Mesodermal cell (in vitro differentiated cells): Measurements from ENCODE around the gene ARHGEF4.
"Not testable (repeated sequence)": the region's sequence is repeated elsewhere in the genome, so short reads cannot be mapped to it uniquely, and the experiment has no call there.

ENCODE experiments used
- H3K27ac ChIP-seq: 2 replicates; pipeline ENCODE4 v1.7.0; 2013; ENCODE audit warnings: mild to moderate bottlenecking, low read depth, low read length, moderate library complexity; ENCODE audit not compliant: severe bottlenecking
- H3K36me3 ChIP-seq: 2 replicates; pipeline ENCODE4 v1.7.1; 2013; ENCODE audit warnings: mild to moderate bottlenecking, low read length, moderate library complexity; ENCODE audit not compliant: control insufficient read depth, insufficient read depth
- H3K4me1 ChIP-seq: one replicate; pipeline ENCODE4 v1.7.1; 2013; ENCODE audit warnings: mild to moderate bottlenecking, low read length; ENCODE audit not compliant: insufficient read depth, control insufficient read depth, poor library complexity, severe bottlenecking
- H3K4me3 ChIP-seq: 2 replicates; pipeline ENCODE4 v1.7.0; 2013; ENCODE audit warnings: low read length, control low read depth, mild to moderate bottlenecking; ENCODE audit not compliant: insufficient read depth, poor library complexity, severe bottlenecking; ENCODE audit errors: extremely low read depth
- H3K9me3 ChIP-seq: 2 replicates; pipeline ENCODE4 v1.7.1; 2013; ENCODE audit warnings: mild to moderate bottlenecking, low read length, moderate library complexity; ENCODE audit not compliant: control insufficient read depth
- WGBS, 2 experiments: methylation state at CpG; one replicate each; pipeline ENCODE4 v1.1.5; 2013; ENCODE audit warnings: missing lambda C conversion rate in 2 of 2; ENCODE audit not compliant: insufficient coverage in 2 of 2; 5-methylcytosine and 5-hydroxymethylcytosine counted together

The ARHGEF4 gene

GRCh38 chr2:130985831-130986649, 149.3 kb downstream of the ARHGEF4 start:
- Histone ChIP-seq H3K27ac (no peak overlapping the region), H3K4me1 (no peaks in the 10 kb centered on the region), H3K9me3 (no peaks in the 10 kb centered on the region), H3K36me3 (no peaks in the 10 kb centered on the region), H3K4me3 (no peak overlapping the region)
- 91 to 93% methylated on average over 15 of the region's 15 CpGs for WGBS, 2 experiments

- Histone ChIP-seq H3K4me1 (no peaks in the 10 kb centered on the region), H3K9me3 (no peaks in the 10 kb centered on the region), H3K36me3 (no peaks in the 10 kb centered on the region), H3K27ac (no peak overlapping the region), H3K4me3 (no peak overlapping the region)
- WGBS, 2 experiments: 90 to 93% methylated on average over 10 to 11 of the region's 11 CpGs
Observed at GRCh38 chr2:130986890-130987493, 150.3 kb downstream of the ARHGEF4 start.

DNA sequence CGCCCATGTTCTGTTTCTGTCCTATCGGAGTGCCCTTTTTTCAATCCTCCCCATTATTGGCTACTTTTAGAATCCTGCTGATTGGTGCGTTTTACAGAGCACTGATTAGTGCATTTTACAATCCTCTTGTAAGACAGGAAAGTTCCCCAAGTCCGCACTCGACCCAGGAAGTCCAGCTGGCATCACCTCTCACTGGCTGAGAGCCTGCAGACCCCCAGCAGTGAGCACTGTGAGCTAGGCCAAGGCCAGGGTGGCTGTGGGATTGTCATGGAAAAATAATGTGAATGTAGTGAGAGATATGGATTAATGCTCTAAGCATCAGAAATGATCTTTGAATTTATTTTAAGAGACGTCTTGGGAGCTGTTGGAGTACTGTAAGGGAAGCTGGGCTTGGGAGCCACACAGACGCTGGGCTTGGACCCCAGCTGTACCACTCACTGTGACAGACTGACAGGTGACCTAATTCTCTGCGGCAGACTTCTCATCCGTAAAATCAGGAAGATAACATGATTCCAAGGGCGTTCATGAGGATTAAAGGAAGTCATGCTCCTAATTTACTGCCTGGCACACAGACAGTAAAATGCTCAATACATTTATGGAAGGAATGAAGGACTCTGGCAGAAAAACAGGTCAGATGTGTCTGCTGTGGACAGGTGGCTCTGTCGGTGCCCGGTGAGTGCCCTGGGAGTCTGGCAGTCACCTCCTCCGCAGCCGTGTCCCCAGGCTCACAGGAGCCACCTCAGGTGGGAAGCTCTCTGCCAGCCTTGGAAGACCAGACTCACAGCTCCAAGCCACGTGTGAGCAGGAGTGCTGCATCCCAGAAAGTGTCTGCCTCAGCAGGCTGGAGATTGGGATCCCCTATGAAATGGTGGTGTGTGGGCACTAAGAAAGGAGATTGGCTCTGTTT, 151.1 kb downstream of the ARHGEF4 start:
- no peak overlapping the region for H3K4me3 ChIP-seq
- no peaks in the 10 kb centered on the region for H3K4me1 ChIP-seq
- H3K9me3 ChIP-seq: no peaks in the 10 kb centered on the region
- H3K36me3 ChIP-seq: no peaks in the 10 kb centered on the region
- no peak overlapping the region for H3K27ac ChIP-seq
- 87 to 97% methylated on average over 12 to 13 of the region's 15 CpGs for WGBS, 2 experiments

GRCh38 chr2:130991446-130991845, 154.7 kb downstream of the ARHGEF4 start:
- not testable (repeated sequence) for H3K9me3 ChIP-seq, H3K36me3 ChIP-seq, H3K27ac ChIP-seq, H3K4me3 ChIP-seq, H3K4me1 ChIP-seq
- WGBS, 2 experiments: 96 to 97% methylated on average over 16 to 22 of the region's 32 CpGs

DNA sequence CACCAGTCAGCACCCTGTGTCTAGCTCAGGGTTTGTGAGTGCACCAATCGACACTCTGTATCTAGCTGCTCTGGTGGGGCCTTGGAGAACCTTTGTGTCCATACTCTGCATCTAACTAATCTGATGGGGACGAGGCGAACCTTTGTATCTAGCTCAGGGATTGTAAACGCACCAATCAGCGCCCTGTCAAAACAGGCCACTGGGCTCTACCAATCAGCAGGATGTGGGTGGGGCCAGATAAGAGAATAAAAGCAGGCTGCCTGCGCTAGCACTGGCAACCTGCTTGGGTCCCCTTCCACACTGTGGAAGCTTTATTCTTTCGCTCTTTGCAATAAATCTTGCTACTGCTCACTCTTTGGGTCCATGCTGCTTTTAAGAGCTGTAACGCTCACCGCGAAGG, 155.3 kb downstream of the ARHGEF4 start:
- H3K36me3 ChIP-seq, H3K4me1 ChIP-seq, H3K27ac ChIP-seq, H3K9me3 ChIP-seq, H3K4me3 ChIP-seq: not testable (repeated sequence)
- WGBS, 2 experiments: 98 to 100% methylated on average over 5 of the region's 10 CpGs

DNA sequence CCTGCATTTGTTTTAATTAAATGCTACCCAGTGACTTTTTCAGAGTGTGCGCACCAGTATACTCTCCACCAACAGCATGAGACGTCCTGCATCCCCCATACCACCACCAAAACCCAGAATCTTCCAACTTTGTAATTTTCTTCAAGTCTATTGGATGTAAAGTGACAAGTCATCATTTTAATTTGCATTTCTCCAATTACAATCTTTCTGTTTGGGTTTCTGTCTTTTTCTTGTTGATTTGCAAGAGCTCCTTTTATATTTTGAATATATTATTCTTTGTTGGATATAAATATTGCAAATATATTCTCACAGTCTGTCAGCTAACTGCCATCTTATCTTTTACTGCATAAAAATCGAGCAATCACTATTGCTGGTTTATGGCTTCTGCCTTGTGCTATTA, 160.0 kb downstream of the ARHGEF4 start:
- no peaks in the 10 kb centered on the region for H3K4me1 ChIP-seq
- WGBS, 2 experiments: 100% methylated on average over 1 of the region's 3 CpGs; no CpG with 5 or more reads in 1 of the 2 experiments

GRCh38 chr2:130997198-130997597, 160.5 kb downstream of the ARHGEF4 start:
- 81 to 85% methylated on average over 3 to 4 of the region's 5 CpGs for WGBS, 2 experiments
- Histone ChIP-seq H3K4me1 (no peaks in the 10 kb centered on the region), H3K36me3 (no peaks in the 10 kb centered on the region)

More for the DNA sequence above, 160.0 kb downstream of the ARHGEF4 start:
- Histone ChIP-seq H3K27ac (no peak overlapping the region), H3K9me3 (no peaks in the 10 kb centered on the region), H3K4me3 (no peak overlapping the region), H3K36me3 (no peaks in the 10 kb centered on the region)

DNA sequence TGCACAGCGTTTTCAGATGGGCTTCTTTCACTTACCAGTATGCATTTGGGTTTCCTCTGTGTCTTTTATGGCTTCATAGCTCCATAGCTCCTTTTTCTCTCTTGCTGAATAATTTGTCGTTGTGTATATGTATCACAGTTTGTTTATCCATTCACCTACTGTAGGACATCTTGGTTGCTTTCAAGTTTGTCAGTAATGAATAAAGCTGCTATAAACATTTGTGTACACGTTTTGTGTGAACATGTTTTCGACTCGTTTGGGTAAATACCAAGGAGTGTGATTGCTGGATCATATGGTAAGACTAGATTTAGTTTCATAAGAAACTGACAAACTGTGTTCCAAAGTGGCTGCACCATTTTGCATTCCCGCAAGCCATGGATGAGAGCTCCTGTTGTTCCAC, 161.8 kb downstream of the ARHGEF4 start:
- Histone ChIP-seq H3K27ac (no peak overlapping the region), H3K36me3 (no peaks in the 10 kb centered on the region), H3K4me1 (no peaks in the 10 kb centered on the region), H3K4me3 (no peak overlapping the region), H3K9me3 (no peaks in the 10 kb centered on the region)
- 71 to 84% methylated on average over 3 to 4 of the region's 6 CpGs for WGBS, 2 experiments

More at GRCh38 chr2:130997198-130997597, 160.5 kb downstream of the ARHGEF4 start:
- Histone ChIP-seq H3K27ac (no peak overlapping the region), H3K4me3 (no peak overlapping the region), H3K9me3 (no peaks in the 10 kb centered on the region)

DNA sequence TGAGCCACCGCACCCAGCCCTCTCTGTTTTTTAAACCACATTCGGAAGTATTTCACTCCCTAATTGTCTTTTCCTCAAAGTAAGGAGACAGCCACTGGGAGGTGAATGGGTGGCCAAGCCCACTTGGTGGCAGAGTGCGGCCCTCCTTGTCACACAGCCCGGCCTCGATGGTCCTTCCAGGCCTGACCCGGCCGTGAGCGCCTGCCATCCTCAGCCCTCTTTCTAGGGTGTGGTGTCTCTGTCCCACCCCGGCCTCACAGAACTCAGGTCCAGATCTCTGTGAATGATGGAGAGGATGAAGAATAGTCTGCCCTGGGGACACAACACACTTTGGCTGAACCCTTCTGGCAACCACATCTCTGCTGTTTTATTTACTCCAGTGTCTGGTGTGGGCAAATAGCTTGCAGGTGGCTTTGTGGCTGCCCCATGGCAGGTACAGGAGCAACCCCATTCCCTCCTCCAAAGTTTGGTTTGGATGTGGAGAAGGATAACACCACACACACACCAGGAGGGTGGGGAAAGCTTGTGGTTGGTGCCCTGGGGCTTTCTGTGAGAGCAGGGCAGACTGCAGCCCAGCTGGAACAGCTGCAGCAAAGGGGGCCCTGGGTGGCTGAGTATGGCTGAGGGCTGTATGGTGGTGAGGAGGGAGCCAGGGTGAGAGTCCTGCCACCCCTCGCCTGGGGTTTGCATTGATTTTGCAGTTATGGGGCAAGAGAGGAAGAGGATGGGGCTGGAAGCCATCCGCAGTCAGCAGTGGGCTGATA, 167.9 kb downstream of the ARHGEF4 start:
- H3K27ac ChIP-seq: no peak overlapping the region

More for the DNA sequence above, 167.9 kb downstream of the ARHGEF4 start:
- 92 to 98% methylated on average over 3 to 9 of the region's 11 CpGs for WGBS, 2 experiments
- Histone ChIP-seq H3K36me3 (no peaks in the 10 kb centered on the region), H3K4me3 (no peak overlapping the region), H3K9me3 (no peaks in the 10 kb centered on the region), H3K4me1 (no peaks in the 10 kb centered on the region)
